Right hindlimb (tissue), 1 donor: ENCODE measurements around the gene MGAT5.

Source experiments
- DNase-seq: peaks from one replicate; pipeline ENCODE4 v3.0.0-alpha.2; 2018

Gene MGAT5, protein sequence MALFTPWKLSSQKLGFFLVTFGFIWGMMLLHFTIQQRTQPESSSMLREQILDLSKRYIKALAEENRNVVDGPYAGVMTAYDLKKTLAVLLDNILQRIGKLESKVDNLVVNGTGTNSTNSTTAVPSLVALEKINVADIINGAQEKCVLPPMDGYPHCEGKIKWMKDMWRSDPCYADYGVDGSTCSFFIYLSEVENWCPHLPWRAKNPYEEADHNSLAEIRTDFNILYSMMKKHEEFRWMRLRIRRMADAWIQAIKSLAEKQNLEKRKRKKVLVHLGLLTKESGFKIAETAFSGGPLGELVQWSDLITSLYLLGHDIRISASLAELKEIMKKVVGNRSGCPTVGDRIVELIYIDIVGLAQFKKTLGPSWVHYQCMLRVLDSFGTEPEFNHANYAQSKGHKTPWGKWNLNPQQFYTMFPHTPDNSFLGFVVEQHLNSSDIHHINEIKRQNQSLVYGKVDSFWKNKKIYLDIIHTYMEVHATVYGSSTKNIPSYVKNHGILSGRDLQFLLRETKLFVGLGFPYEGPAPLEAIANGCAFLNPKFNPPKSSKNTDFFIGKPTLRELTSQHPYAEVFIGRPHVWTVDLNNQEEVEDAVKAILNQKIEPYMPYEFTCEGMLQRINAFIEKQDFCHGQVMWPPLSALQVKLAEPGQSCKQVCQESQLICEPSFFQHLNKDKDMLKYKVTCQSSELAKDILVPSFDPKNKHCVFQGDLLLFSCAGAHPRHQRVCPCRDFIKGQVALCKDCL

DNA sequence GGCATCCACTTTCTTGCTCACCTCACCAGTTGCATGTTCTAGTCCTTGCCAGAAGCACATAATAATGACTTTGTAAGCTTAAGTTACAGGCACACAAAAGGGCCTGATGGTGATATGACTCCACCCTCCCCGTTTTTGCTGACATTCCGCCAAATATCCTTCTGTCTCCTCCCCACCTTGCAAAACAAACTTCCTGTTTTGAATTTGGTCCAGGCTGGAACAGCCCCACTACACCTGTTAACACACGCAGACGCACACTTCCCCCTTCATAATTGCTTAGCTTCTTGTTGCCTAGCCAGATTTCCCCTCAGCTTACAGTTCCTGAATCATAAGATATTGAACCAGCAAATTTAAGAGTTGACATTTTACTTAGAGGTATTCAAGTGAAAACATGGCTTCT, at the start of gene MGAT5:
TSS of gene MGAT5 (plus strand) at position 269 of the 400 bp plus-strand sequence. CDS start 332 bp downstream, outside the sequence.
- DNase-seq = no peak

DNA sequence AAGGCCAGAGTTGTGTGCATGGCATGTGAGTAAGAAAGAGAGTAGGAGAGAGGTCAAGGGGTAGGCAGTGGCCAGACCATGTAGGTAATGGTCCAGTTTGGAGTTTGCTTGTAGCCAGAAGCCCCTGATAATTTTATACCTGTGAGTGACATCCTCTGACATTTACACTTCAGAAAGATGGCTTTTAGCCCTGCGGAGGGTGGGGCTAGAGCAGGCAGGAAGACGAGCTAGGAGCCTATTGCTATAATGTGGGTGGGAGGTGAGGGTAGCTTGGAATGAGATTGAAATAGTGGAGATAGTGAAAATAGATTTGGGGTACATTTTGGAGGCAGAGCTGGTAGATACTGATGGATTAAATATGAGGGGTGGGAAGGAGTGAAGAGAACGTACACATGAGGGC, 48.8 kb upstream of the MGAT5 start:
- DNase-seq = no peak

DNA sequence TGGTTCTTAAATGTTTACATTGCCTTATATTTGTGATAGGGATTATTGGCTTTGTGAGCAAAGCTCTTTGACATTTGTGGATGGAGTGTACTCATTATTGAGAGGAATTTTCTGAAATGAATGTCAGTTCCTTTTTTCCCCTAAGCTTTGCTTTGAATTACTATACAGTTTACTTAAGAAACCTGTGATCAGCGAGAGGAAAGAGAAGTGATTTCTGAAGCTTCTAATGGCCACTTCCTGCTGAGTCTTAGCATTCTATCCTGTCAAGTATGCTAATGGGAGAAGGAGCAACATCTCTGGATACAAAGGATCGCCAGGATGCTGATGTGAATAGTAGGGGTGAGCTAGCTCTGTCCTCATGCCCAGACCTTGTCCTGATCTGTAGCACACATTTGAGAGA, 47.8 kb upstream of the MGAT5 start:
- no peak for DNase-seq

DNA sequence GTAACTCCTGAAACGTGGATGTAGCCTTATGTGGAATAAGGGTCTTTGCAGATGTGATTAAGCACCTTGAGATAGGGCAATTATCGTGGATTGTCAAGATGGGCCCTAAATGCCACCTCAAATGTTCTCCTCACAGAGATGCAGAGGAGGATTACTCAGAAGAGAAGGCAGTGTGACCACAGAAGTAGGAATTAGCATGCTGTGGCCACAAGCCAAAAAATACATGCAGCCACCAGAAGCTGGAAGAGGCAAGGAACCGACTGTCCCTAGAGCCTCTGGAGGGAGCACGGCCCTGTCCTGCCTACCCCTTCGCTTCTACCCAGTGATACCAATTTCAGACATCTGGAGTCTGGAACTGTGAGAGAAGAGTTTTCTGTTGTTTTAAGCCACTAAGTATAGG, 47.3 kb upstream of the MGAT5 start:
- peak; percentile 36 for DNase-seq

DNA sequence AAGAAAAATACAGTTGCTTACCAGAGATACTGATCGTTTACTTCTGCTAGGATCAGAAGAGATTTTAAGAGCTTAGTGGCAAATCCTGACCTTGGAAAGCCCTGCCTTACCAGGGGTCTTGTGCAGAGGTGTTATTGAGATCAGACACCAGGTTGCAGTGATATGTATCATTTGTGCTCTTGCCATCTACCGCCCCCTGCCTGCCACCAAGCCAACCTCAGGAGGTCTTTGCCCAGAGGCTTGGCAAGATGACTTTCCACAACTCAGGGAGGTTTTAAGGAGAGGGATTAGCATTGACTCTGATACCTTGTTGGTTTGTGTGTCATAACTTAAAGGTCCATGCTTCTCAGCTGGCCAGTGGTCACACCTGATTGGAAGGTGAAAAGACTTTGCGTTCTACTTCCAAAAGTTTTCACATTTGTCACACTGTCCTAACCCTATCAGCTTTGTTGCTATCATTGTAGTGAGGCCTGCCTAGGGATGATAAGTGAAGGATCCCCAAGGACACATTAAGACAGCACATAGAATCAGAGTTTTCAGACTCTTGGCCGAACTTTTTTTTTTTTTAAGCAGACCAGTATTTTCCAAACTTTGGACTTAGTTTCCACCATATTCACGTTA, 46.2 kb upstream of the MGAT5 start:
- peak; percentile 43 for DNase-seq

DNA sequence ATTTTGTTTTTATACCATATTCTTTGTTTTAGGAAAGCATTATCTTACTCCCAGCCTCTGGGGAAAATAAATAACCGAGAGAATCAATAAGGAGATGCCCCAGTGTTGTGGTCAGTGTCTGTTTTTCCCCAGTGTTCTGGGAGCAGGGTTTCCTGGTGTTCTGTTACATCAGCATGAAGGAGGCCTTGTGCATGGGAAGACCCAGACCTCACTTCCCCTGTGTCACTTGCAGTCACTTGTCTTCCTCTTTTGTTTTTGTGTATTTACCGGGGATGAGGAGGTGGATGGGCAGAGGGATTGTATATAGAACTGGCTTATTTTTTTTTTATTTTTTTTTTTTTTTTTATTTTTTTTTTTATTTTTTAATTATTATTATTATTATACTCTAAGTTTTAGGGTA, 45.0 kb upstream of the MGAT5 start:
- DNase-seq = no peak

DNA sequence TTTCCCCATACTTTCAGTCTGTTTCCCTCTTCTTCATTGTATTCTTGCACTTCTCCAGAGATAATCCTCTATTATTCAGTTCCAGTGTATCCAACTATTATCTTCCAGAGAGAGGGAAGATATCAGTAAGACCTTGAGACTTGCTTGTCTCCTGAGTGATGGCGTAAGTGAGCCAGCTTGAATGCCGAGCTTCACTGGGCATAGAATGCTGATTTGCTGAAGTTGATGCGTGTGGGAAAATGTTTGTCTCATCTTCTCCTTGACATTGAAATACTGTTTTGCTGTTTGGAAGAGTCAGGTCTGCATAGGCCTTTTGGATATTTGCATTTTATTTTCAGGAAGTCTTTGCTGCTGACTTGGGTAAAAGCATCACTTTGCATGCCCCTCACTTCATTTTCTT, 41.1 kb upstream of the MGAT5 start:
- no peak for DNase-seq

DNA sequence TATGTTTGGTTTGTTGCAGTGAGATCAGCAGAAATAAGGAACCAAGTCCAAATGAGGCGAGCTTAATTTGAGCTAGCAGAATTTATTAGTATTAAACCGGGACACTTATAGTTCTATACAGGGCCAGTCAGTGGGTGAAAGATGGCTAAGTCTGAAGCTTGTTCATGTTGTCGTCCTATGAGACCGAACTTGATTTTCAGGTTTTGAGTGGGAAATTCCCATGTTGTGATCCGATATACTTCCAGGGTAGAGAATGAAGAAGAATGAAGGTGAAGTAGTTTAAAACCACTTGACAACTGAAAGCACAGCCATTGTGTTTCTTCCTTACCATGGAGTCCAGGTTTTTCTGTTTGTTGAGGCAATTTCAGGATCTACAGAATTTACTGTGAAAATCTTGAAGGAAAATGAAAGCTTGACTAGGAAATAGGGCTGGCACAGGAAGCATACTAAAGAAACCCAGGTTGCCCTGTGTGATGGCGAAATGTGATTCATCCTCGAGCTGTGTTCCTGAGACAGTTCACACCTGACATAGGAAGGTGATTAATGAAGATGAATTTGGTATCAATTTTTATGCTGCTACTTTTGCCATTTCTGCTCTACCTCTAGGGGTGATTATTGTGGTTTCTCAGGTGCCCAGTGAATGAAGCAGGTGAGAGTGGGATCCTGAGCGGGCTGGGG, 37.6 kb upstream of the MGAT5 start:
- DNase-seq = no peak

DNA sequence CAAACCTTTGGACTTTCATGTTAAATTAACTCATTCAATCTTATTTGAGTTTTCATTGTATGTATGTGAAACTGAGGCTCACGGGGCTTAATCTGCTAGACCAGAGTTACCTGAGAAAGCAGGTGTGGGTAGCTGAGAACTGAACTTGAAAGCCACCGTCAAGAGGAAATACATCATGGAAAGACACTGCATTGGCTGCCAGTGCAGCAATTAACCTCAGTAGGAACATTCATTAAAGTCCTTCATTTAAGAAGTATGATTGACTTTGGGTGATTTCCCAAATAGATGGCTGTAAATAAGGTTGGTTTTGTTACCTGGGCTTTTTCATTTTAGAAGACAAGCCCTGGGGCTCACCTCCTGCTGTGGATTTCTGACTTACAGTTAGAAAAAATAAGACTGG, 36.5 kb upstream of the MGAT5 start:
- no peak for DNase-seq

DNA sequence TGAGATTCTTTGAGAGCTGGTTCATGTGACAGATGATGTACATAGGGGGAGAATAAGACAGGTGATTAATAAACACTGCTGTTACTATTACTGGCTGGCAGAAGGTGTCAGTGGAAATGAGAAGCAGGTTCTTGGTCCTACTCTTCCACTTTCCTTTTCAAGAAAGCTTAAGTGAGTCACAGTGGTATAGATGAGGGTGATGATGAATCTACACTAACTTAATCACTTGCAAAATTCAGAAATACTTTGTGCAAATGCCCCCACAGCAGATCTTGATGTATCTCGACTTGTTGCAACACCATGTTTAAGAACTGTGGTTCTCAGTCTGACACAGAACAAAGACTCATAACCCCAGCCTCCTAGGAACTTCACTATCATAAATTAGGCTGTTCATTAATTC, 35.9 kb upstream of the MGAT5 start:
- DNase-seq = no peak

DNA sequence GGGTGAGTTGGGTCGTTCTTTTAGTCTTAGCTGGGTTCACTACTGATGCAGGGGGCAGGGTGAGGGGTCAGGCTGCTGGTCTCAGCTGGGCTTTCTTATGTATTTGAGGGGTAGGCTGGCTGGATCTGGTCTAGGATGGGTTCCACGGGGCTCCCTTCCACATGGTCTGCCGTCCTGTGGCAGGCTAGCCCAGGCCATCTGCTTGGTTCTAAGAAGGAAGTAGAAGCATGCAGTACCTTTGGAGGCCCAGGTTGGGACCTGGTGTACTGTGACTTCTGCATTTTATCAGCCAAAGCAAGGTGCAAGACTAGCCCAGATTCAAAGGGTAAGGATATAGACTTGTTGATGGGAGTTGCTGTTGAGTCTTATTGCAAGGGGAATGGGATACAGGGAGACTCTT, 35.5 kb upstream of the MGAT5 start:
- DNase-seq = no peak

DNA sequence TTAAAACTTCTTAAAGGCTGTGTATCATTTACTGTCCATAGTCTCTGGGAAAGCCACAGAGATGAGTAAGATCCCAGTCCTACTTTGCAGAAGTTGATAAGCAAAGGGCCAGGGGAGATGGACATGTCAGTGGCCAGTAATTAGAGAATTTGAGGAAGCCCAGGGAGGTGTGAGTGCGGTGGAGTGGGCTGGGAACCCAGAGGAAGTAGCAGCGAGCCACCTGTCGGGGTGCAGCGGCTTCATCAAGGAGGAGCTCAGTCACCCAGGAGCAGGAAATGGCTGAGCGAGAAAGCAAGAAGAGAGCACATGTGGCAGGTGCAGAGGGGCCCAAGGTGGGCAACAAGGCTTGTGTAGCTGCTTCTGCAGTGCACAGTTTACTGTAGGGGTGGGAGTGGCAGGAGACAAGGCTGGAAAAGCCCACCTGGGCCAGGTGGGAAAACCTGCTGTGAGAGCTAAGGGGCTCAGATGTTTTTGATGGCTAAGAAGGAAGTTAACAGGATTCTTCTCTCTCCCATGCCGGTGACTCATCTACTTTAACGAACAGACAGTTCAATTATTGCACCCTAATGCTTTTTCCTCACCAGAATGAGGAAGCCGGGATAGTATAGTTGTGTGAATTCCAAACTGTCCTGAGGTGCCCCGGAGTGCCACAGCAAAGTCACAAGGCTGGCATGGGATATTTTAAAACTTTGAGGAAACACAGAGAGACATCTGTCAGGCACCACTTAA, 34.8 kb upstream of the MGAT5 start:
- no peak for DNase-seq

DNA sequence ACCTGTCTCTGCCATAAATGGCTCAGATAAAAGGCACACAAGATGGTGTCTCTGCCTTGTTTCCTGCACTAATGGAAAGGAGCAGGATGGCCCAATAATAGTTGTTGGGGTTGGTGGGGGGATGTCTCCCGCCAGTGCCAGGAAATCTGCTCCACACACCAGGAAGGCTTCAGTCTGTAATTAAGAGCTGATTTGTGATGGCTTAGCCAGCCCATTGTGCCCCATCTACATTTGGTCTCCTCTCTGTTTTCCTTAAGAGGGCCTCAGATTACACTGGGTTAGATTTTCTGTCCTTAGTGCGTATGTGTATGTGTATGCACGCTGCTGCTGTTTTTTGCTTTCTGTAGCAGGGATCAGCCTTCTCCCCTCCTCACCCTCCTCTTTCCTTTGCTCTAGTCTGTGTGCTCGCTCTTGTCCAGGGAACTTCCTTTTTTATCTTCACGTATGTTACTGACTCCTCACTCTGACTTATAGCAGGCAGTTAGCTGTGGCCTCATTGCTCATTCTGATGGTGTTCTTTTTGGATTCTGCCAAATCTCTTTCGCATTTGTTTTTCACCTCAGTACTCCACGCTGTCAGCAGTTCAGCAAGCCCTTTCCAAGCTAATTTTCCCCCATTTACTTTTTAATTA, 33.4 kb upstream of the MGAT5 start:
- DNase-seq = no peak

DNA sequence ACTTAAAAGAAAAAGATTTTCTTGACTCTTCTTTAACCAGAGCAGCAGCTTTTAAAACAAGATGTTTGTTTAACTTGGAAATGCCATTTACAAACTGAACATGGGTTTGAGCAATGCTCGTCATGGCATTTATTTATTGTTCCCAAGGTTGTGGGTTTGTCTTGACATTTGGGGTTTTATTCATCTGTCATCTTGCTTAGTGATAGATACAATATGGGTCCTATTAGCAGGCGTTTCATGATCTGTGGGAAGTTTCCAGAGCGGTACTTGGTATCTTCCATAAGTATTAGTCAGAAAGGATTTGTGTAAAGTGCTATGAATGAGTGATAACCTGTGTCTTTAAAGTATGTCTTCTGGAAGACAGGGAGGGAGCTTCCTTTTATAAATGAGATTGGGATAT, 29.9 kb upstream of the MGAT5 start:
- DNase-seq = no peak

DNA sequence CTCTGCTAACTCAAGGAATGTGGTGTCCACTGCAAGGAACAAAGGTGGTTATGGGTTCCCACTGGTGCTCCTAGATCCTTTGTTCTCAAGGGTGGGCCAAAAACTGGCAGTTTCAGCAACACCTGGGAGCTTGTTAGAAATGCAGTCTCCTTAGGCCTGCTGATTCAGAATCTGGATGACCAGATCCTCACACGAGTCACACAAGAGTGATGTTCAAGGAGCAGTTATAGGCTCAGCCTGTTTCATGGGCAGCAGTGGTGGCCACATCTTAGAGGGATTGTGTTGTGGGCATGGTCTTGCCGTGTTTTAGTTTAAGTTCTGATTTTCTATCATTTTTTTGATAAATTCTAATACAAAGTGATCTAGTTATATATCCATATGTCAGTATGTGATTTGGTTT, 28.7 kb upstream of the MGAT5 start:
- DNase-seq = no peak

DNA sequence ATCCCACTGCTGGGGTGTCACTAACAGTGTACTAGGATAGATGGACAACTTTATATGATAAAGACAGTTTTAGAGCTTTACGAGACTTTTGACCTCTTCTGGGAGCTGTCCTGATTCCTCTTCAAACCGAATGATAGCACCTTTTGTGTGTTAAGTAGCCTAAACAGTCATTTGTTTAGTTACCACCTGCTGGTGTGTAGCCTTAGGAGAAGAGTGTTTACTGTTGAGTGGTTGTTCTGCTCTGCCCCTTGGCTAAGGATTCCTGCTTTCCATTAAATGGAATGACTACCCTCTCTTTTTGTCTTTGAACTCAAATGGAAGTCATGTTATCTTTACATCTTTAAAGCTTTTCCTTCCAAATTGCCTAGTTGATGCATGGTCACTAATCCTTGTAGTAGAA, 28.0 kb upstream of the MGAT5 start:
- DNase-seq = no peak

DNA sequence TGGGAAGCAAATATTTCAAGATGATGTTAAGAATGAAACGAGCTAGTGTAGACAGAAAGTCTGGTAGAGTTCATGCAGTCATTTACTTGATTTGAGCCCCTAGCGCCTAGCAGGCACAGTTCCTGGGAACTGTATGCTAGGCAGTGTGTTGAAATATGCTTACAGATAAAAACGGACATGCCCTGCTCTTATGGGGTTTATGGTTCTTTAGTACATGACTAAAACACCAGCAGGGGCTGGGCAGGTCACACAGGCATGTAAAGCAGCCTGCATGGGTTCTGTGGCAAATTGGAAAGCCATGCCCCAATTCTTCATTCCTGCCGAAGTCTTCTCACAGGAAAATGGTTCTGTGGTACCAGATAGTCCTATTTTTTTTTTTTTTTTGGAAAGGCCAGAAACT, 27.3 kb upstream of the MGAT5 start:
- DNase-seq = no peak

DNA sequence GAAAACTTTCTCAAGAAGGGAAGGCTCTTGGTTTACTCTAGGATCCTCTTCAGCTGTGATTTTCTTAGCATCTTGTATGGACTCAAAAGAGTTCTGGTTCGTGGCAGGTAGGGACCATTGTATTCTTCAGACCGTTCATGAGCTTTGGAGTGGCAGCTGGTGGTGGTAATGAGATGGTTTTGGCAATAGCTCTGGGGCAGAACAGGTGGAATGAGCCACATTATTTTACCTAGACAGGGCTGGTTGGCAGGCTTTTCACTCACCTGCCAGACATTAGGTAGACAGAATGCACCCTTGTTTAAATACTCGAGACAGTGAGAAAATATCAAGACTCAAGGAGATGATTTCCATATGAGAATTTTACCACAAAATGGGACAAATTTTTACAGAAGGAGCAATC, 26.2 kb upstream of the MGAT5 start:
- no peak for DNase-seq

DNA sequence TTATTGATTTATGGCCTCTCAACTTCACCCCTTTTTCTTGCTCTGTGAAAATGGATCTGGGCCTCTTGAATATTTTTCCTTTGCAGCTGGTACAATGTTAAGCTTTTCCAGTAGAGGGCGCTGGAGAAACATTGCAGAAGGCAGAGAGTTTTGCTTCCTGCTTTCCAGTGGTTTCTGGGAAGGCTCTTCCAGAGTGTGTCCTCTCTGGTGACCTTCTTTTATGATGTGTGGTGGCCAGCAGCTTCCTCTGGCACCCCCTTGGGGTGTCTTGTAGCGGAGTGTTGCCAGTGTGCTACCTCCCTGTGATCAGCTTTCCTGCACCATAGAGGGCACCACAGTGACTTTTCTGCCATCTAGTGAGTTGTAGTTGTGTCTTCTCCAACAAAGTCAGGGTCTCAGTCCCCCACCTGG, 25.4 kb upstream of the MGAT5 start:
- DNase-seq = no peak

DNA sequence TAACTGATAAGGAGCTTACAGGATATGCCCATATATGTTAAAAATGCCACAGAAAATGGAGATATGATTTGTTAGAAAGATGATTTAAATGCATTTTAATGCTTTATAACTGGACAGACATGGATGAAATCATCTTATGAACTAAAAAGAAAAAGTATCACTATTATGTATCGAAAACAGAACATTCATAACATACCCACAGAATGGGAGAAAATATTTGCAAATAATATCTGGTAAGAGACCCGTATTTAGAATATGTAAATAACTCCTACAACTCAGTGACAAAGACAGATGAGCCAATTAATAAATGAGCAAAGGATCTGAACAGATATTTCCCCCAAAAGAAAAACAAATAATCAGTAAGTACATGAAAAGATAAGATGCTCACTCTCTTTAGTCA, 24.3 kb upstream of the MGAT5 start:
- DNase-seq = no peak

DNA sequence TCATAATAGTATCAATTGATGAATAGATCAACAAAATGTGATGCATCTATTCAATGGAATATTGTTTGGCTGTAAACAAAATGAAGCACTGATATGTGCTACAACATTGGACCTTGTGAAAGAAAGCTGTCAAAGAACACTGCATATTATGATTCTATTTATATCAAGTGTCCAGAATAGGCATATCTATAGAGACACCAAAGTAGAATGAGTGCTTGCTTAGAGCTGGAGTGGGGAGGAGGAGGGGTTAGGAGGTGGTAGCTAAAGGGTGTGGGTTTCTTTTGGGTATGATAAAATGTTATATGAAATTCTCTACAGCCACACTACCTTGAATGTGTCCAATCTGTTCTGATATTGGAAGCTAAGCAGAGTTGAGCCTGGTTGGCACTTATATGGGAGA, 23.0 kb upstream of the MGAT5 start:
- DNase-seq = no peak

DNA sequence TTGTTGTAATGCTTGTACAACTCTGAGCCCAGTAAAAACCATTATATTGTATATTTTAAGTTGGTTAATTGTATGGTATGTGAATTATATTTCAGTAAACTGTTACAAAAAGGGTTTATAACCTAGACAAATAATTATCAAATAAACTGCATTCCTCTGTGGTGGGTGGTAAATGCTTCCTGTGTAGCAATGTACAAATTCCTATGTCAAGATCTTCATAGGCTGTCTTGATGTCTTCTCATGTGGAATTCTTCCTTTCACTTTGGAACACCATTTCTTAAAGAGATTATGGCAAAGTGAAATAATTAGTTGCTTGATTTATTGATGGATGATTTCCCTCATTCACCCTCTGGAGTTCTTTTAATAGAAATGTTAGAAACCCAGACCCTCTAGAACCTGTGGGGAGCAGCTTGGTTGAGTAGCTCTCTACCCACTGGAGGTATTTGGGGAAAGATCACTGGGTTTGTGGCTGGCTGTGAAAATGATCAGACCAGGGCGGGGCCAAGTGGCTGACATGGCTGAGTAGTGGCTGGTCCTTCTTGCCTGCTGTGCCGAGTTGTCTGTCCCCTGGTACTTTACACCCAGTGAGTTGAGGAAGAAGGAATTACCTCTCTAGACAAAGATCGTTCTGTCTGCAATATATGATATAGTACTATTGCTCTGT, 22.4 kb upstream of the MGAT5 start:
- DNase-seq = no peak
